OCI-LY3 (cell line): ENCODE measurements around the gene PRSS27.

Source experiments
- EZH2phosphoT487 ChIP-seq: fragments of 200-600 bp; shearing (Covaris generic); IDR thresholded peaks from 2 replicates; pipeline ENCODE4 v1.6.1; 2018; ENCODE audit warnings: antibody characterized with exemption, mixed run types, low read depth
- TF ChIP-seq, protein P1 (sequence below): fragments of 200-600, 300-600 bp; sonication (generic); IDR thresholded peaks from 2 replicates; pipeline ENCODE4 v1.5.1; 2014; ENCODE audit warnings: antibody characterized with exemption, low read length, low read depth

DNA sequence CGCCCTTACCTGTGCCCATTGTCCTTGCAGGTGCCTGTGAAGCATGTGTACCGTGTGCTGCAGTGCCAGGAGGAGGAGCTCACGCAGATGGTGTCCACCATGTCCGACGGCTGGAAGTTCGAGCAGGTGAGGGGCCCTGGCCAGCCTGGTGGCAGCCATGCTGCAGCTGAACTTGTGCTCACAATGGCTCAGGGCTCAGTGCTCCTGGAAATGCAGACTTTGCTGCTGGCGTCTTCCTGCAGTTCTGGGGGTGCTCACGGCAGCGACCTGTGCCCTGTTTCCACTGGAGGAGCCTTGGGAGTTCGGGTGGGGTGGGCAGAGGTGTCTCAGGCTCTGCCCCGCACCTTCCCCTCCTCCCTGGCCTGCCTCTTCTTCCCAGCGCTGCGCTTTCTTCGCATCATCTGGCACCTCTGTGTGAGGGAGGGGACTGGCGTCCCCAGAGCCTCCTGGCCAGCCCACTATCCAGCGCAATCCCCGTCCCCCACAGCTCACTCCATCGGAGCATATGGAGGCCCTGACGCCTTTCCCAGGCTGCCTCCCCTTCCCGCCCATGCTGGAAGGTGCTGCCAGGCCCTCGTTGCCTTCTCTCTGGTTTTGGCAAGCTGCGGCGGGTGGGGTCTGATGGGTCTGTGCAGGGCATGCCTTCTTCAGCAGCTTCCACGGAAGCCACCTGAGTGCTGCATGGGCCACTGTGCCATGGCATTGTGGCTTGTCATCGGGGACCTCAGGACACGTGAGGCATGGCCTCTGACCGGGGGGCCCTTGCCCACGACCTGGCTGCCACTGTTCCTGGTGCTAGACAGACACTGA lies 20.0 kb downstream of the PRSS27 start:
- TF ChIP-seq, protein P1, sequence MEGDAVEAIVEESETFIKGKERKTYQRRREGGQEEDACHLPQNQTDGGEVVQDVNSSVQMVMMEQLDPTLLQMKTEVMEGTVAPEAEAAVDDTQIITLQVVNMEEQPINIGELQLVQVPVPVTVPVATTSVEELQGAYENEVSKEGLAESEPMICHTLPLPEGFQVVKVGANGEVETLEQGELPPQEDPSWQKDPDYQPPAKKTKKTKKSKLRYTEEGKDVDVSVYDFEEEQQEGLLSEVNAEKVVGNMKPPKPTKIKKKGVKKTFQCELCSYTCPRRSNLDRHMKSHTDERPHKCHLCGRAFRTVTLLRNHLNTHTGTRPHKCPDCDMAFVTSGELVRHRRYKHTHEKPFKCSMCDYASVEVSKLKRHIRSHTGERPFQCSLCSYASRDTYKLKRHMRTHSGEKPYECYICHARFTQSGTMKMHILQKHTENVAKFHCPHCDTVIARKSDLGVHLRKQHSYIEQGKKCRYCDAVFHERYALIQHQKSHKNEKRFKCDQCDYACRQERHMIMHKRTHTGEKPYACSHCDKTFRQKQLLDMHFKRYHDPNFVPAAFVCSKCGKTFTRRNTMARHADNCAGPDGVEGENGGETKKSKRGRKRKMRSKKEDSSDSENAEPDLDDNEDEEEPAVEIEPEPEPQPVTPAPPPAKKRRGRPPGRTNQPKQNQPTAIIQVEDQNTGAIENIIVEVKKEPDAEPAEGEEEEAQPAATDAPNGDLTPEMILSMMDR, result no peak
- no peak for TF ChIP-seq EZH2phosphoT487
